NCI-H524 treated with DMSO at 0.1 percent for 48 hours (cell line): ENCODE results near the gene VPS50.
"Not testable (repeated sequence)": the region's sequence is repeated elsewhere in the genome, so short reads cannot be mapped to it uniquely, and the experiment has no call there.

ENCODE experiments used
- DNase-seq: peaks from one replicate; lab custom pipeline; 2025; lab: John Stamatoyannopoulos, UW

The VPS50 gene

DNA sequence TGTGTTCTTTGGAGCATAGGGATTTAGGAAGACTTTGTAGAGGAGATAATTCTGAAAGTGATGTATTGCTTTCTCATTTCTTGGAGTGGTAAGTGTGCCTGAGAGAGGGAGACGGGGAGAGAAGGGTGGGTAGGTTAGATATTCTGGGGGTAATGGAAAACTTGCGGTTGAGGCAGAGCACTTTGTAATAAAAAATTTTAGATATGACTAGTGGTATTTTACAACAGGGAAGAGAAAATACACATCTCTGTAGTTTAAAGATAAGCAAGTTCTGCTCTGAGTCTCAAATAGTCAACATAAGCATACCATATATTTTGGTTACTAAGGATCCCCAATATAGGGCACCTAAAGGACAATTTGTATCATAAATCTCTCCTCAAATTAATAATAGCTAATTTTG lies 6.6 kb downstream of the VPS50 start:
- DNase-seq, result no peak

GRCh38 chr7:93239824-93240223 lies 7.7 kb downstream of the VPS50 start:
- no peak for DNase-seq

- DNase-seq, result no peak
Measured at GRCh38 chr7:93242106-93242505, 9.9 kb downstream of the VPS50 start.

DNA sequence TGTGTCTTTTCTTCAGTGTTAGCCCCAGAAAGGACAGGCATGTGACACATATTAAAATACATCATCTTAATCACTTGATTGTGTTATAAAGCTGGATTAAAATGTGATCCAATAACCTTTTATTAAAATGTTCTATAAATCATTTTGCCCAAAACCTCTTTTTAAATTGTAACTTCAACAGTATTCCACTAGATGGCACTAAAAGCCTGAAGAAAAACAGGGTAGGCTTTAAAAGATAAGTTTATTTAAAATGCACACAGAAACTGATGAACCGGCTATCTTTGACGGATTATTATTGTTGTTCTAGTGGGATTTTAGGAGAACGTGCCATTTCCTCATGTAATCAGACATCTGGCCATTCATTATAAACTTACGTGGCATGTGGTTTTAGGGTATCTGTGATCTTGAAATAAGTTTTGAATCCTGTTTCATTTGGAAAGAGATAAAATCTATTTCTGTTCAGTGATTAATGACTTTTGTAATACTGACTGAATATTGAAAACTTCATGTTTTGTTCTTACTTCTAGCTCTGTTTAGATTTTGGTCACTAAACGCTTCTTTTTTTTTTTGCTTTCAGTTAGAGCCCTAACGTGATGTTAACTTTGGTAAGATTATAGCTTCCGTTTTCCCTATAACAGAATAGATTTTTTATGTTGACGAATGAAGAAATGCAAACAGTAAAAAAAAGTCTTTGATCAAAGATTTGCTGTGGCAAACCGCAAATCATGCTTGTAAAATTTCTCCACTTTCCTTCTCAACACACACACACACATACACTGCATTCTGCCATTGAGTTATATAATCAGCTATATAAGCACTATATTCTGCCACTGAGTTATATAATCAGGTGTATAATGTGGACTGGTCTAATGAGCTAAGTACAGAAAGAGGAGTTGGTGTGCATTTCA lies 13.6 kb downstream of the VPS50 start:
- DNase-seq, result no peak

GRCh38 chr7:93249491-93250148 lies 17.5 kb downstream of the VPS50 start:
- DNase-seq, result no peak

DNA sequence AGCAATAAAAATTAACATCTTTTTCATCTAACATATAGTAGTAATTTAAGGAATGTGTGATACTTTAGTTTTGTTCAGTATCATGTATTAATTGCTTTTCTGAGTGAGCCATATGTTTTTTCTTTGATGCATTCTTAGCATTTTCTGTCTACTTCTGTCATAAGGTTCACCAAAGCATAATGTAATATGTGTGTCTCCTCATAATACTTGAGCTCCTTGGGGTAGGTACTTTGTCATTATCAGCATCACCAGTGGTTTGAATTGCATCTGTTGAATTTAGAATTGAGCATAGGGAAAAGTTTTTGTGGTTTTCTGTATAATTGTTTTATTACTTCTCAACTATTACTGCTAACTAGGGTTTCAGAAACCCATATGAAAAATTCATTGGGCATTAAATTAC lies 26.5 kb downstream of the VPS50 start:
- no peak for DNase-seq

- no peak for DNase-seq
Measured at GRCh38 chr7:93262535-93262934, 30.4 kb downstream of the VPS50 start.

DNA sequence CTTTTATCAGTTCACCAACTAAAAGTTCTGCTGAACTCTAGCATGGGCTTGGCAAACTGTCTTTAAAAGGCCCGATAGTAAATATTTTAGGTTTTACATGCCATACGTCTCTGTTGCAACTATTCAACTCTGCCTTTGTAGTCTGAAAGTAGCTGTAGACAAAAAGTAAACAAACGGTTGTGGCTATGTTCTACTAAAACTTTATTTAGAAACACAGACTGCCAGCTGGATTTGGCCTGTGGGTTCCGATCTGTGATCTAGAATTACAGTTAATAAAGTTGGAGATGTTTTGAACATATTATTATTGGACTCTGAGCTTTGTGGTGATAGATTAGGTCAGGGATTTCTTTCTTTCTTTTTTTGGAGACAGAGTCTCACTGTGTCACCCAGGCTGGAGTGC lies 33.1 kb downstream of the VPS50 start:
- DNase-seq, result no peak

- no peak for DNase-seq
Measured at GRCh38 chr7:93279541-93279940, 47.4 kb downstream of the VPS50 start.

DNA sequence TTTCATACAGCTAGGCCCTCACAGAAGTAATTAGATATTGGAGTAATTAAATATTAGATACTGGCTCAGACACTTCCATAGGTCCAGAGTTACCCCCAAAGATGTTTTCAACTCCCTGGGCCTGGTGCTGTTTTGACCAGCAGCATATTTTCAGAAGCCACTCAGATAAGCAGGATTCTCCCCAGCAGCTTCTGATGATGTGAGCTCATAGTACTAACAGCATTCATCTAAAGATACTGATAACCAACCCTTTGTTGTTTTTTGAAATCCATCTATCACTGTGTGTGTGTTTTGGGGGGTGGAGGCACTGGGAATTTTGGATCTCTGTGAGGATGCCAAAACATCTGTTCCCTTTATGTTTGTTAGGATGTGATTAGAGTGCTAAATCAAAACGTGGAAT lies 52.7 kb downstream of the VPS50 start:
- no peak for DNase-seq

- no peak for DNase-seq
Measured at GRCh38 chr7:93293229-93293628, 61.1 kb downstream of the VPS50 start.

GRCh38 chr7:93298206-93298605 lies 66.0 kb downstream of the VPS50 start:
- DNase-seq, result no peak

DNA sequence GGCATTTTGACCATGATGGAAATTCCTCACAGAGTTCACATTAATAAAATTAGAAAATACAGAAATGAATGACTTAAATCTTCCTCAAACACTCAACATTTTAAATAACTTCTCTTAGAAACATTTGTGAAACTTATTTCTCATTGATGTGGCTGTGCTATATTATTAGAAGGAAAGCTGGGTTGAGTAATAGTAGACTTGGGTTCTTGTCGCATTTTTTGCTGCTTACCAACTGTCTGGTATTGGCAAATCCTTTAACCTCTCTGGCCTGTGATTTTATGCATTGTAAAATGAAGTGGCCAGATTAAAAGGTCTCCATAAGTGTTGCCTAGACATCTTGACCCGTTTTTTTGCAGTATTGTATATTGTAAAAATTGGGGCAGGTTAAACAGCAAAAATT lies 66.5 kb downstream of the VPS50 start:
- no peak for DNase-seq

- DNase-seq, result no peak
Measured at GRCh38 chr7:93301736-93302135, 69.6 kb downstream of the VPS50 start.

DNA sequence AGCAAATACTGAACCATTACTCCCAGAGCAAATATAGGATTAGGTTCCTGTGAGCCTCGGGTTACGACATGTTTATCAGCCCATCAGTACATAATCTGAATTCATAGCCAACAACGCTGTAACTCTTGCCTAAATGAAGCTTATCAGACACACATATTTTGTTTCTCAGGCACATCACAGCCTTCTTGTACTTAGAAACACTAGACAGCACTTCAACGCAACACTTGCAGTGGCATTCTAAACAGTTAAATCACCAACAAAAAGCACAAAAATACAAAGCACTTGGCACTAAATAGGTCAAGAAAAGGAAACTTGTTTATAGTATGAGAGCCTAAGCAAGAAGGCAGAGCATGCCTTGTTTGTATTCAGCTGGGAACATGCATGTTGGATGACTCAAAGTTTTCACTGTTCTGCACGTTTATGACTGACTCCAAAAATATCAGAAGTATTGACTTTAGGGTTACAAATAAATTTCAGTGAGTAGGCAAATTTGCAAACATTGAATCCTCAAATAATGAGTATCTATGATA lies 75.0 kb downstream of the VPS50 start:
- no peak for DNase-seq

DNA sequence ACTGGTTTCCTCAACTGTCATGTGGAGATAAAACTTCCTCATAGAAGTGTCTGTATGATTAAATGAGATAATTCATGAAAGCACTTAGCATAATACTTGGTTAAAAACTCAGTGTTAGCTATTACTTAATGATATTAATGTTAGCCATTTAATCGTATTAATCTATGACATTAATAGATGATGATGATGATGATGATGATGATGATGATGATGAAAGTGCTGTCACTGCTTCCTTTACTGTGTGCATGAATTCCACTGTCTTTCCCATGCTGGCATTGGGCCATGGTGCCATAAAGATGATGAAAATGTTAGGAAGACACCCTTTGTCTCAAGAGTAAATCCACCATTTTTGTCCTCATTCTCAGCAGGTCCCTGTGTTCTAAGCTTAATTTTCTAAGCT lies 75.8 kb downstream of the VPS50 start:
- DNase-seq, result no peak

DNA sequence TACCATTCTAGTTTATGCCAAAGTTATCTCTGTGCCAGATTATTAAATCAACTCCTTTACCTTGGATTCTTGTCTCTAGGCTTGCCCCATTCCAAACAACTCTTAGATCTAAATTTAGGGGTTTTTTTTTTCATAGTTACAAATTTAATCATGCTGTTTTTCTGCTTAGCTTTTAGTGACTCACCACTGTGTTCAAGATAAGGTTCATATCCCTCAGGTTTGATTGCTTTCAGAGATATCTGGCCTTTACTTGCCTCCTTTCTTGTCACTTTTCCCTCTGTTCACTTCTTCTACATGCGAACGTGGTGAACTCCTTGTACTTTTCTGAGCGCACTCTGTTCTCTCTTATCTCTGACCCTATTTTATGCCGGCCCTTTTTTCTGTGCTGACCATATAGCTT lies 78.2 kb downstream of the VPS50 start:
- DNase-seq, result no peak

DNA sequence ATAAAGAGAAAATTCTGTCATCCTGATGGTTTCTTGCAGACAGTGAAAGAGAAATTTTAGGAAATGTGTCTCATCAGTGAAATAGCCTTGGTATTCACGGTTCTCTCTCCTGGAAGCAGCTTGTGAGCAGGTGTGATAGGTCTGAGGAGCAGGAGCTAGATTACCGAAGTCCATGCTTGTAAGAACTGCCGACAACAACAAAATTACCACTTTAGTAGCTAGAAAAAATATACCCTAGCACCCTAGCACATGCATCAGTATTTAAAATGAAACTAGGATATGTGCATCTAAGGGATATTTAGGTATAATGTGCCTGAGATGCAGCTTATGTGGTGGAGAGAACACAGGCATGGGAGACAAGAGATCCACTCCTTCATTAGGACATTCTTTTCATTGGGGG lies 82.3 kb downstream of the VPS50 start:
- DNase-seq, result no peak

- no peak for DNase-seq
Measured at GRCh38 chr7:93315896-93316295, 83.7 kb downstream of the VPS50 start.

GRCh38 chr7:93316730-93317129 lies 84.6 kb downstream of the VPS50 start:
- DNase-seq, result no peak

- no peak for DNase-seq
Measured at GRCh38 chr7:93320887-93321286, 88.7 kb downstream of the VPS50 start.

GRCh38 chr7:93326291-93326690 lies 94.1 kb downstream of the VPS50 start:
- not testable (repeated sequence) for DNase-seq

DNA sequence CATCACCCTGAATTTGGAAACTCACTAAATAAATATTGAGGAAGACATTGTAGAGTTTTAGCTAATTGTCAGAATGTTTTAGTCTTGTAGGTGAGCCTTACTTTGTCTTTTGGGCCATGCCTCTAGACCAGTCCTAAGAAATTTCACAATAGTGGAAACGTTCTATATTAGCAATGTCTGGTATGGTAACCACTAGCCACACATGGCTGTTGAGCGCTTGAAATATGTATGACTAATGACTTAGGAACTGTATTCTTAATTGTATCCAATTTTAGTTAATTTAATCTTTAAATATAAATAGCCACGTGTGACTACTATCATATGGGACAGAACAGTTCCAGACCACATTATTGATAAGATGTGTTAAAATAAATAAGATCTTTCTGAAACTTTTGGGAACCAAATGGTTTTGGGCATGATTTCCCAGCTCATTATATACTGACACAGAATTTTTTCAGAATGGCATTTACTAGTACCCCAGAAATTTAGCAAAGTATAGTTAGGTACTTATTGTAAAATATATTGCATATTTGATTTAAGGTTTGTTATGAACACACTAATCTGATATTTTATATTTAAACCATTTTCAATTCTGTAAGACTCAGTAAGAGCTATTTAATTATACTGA lies 95.0 kb downstream of the VPS50 start:
- no peak for DNase-seq
